ENCODE results near the gene PNMT.

The PNMT gene

DNA sequence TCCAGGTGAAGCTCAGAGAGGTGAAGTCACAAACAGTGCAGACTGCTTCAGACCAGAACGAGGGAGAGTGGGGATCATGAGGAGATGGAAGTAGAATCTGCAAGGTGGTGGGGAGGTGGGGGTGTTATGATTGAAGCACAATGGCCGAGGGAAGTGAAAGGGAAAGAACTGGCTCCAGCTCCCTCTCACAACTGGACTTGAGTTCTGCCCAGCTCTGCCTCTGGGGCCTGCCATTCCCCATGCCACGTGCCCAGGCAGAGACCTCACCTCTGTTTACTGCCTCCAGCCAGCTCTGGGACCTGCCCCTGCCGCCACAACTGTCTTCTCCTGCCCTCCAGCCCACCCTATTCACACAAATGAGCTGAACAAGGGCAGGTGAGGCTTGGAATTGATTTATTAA, 2.5 kb downstream of the PNMT start:
- DNase-seq = no peak

DNA sequence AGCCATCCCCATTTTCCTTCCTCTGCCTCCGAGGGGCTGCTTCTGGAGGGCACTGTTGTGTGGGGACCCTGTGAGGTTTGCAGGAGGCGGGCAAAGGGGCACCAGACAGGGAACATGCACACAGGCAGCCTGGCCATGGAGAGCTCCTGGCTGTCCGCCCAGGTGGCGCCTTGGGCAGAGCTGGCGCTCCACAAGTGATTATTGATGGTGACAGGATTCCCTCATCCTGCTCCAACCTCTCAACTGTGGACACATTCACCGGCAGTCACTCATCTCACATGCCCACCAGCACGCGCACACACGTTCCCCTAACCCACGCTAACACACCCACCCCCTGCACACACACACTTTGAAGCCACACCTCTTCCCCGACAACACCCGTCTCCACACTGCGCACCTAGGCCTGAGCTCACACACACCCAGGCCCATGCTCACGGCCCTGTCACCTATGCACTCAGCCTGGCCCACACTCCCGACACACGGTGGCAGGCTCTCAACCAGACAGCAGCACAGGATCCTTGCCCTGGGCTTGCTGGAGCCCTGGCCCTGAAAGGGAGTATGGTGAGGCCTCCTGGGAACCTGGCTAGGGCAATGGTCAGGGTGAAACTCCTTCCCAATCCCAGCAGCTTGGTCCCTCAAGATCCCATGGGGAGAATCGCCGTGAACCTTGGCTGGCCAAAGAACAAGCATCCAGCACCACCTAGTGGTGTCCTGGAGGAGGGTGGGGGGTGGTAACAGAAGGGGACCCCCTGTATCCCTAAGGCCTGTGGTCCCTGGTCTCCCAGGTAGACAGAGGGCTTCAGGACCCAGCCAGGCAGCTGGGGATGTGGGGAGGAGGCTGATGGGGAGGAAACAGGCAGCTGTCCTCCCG, 3.6 kb downstream of the PNMT start:
- DNase-seq = peak; percentile 69

DNA sequence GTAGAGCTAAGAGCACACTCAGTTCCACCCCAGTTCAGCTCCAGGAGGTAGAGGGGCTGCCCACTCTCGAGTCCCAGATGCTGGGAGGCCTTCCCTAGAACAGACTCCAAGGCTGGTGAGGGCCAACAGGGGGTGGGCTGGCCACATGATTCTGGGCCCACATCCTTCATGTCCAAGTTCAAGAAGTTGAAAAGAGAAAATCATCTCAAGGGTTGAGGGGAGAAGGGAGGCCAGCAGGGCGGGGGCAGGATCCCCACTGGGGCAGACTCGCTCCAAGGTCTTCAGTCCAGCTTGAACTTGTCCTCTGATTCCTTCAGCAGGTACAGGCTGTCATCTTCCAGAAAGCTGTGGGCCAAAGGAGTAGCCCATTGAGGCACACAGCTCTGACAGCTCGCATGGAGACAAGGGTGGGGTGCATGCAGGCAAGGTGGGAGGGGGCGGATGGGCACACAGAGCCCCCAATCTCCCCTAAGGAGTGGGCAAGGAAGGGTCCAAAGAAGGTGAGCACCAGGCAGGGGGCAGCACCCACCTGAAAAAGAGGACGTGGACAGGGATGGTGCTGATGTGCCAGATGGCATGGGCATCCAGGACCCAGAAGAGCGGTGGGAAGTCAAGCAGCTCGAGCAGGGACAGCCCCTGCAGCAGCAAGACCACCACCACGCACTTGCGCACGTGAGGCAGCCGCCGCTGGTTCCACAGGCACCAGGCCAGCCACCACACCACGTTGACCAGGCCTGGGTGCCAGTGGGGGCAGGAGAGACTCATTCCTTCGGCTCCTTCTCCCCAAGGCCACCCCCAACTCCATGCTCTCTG, 4.5 kb downstream of the PNMT start:
- no peak for DNase-seq

DNA sequence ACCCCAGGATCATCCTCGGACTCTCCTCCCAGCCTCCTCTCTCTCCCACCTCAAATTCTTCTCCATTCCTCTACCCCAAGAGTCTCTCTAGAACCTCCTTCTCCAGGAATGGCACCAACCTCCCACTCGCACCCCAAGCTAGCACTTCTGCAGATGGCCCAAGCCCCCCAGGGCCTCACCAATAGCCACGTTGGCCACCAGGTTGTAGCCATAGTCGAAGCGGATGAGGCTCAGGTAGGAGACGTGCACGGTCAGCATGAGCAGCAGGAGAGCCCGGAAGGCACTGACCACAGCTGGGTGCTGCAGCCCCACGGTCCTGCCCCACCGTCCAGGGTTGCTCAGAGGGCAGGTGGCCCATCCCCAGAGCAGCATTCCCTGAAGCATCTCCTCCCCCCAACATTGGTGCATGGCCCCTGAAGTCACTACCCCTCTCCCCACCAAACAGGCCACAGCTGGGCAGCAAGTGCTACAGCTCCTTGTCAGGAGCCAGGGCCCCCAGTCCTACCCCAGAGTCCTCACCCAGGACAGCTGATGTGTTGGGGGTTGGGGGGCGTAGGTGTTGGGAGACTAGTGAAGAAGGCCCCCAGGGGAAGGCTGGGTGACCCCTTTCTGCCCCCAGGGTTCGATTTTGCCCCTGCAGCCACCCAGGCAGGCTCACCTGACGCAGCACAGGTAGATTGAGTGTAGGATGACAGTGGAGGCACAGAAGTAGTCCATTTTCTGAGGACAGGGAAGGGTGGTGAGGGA, 5.3 kb downstream of the PNMT start:
- DNase-seq = no peak

DNA sequence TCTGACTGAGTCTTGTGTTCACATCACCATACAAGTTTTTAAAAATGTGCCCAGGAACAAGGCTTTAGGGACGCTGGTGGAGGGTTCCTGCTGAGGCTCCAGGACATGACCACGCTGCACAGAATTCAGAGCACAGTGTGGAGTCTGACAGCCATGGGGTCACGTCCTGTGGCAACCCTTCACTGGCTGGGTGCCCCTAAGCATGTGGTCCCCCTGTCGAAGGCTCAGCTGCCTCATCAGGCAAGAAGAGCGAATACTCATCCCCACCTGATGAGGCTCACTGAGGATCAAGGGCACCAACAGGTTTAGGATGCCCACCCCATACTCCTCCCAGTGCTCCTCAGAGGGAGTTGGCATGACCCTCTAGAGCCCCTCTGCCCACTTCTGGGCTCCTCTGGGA, 5.9 kb downstream of the PNMT start:
- no peak for DNase-seq

DNA sequence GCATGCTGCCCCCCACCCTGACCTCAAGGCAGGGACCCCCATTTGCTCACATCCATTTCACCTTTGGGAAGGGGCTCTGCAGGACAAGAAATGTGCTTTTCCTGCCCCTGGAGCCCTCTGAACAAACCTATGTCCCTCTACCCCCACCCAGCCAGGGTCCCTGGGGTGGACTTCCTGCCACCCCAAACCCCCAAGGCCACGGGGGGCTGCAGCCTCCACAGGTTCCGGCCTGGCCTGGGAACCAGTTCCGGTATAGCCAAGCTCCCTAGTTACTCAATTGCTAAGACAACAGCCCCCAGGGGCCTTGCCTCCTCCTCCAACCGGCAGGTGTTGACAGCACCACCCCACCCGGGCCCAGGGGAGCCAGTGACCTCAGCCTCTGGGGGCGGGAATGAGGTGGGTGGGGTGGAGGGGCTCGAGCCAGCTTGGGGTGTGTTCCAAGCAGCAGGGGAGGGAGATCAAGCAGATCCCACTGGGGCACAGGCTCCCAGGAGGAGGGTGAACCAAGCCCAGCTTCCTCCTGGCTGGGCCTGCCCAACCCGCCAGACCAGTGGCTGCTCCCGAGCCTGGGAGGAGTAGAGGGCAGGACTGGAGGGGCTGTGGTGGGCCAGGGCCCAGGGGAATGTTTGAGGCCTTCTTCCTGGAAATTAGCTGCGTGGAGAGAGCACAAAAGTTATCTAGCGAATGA, 6.6 kb downstream of the PNMT start:
- DNase-seq = peak; percentile 13

DNA sequence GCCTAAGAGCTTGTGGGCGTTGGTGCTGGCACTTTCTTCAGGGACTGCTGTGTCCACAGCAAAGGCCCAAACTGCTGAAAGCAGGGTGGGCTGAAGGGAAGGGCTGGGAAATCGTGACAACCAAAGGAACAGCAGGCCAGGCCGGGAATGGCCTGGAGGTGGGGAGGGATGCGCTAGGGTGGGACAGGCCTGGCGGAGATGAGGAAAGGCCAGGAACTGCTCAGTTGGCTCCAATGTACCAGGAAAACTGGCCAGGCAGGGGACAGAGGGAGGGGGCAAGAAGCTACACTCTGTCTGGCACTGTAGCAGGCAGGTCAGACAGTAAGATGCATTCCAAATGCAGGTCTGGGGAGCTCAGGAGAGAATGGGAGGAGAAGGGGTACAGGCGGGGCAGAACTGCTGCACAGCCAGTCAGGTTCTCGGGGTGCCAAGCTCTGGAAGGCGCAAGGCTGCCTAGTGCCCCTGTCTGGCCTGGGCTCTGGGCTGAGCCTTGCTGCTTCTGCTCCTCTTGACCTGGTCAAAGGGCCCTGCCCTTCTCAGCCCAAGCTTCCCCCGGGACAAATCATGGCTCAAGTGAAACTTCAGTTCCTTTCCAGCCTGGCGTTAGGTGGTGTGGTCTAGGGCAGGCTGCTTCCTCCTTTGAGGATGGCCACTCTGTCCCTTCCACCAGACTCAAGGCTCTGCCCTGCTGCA, 7.3 kb downstream of the PNMT start:
- no peak for DNase-seq

DNA sequence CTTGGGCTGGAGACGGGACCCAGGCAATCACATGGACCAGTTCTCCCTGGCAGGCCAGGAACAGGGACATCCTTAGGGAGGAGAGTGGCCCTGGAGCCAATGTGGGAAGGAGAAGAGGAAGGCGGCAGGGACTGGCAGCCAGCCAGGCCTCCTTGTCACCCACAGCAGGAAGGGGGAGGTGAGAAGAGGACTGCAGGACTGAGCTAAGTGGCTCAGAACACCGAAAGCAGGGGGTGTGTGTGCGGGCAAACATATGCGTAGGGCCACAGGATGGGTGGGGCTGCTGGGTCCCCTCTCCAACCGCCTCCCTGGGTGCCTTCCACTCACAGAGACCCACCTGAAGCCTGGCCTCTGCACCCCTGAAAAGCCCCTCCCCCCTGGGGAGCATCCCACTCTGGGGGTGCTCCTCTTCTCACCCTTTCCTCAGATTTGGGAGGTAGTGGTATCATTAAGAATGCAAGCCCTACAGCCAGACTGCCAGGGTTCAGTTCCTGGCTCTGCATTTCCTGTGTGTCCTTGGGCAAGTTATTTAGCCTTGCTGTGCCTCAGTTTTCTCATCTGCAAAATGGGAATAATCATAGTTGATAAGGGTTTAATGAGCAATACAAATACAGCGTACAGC, 8.1 kb downstream of the PNMT start:
- DNase-seq = peak; percentile 70

DNA sequence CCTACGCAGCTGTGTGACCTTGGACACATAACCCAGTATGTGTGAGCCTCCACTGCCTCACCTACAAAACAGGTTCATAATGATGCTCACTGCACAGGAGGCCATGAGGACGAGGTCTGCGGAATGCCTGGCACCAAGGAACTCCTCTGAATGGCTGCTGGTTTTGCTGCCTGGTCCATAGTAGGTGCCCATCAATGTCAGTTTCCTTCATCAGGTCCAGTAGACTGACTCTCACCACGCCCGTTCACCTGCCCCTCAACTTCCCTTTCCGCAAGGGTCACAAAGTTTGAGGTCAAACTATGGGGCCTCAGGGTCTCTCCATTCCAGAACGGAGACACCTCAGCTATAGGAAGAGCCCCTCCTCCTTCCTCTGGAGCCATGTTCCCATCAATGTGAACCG, 8.8 kb downstream of the PNMT start:
- no peak for DNase-seq

DNA sequence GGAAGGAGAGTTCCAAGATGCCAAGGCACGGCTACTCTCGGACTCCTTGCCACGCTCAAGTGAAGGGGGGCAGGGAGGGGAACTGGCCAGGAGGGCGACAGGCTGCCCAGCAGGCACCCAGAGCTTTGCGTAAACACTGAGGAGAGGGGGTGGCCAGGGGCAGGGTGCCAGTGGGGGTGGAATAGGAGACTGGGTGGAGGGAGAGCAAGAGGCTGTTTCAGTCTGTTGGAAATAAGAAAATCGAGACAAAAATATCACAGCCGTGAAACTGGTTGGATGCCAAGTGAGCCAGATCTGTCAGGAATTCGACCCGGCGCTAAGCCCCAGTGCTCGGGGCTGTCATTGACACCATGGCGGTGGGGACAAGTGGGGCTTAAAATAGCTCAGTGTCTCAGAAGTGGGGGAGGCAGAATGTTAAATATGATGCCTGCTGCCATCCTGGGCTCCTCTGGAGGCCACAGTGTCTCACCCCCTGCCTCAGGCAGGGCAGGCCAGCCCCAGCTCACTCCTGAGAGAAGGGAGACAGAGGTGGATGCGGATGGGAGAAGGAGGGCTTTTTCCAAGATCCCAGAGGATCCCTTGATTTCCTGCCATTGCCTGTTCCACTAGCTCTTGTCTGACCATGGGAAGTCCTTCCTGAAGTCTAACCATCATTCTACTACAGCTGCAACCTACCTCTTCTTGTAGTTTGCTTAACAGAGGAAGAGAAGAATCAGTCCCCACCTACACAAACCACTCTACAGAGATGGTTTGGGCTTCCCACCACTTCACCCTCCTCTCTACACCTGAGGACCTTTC, 9.5 kb downstream of the PNMT start:
- DNase-seq = peak; percentile 34

DNA sequence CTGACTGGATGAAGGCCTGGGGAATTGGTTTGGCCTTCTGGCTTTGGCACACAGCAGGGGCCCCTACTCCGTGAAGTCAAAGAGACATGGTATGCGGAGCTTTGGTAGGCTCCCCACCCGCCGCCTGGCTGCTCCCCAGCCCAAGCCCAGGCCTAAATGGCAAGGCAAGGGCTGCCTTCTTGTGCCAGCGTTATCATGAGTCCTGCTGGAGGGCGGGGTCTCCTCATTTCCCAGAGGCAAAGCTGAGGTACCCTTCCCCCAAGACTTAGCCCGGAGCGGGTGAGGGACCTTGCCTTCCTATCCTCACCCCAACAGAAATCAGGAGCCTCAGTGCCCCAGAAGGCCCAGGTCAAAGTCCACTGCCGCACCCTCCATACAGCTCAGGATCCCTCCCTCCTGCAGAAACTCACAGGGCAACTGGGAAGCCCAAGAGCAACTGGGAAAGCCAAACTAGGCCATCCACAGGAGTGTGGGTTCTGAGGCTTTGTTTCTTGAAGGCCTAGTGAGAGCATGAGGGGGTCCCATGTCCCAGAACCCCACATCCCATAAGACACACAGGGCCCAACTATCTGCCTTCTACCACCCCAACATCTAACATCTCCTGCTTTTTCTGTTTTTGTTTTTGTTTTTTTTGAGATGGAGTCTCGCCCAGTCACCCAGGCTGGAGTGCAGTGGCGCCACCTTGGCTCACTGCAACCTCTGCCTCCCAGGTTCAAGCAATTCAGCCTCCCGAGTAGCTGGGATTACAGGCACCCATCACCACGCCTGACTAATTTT, 10.3 kb downstream of the PNMT start:
- no peak for DNase-seq

DNA sequence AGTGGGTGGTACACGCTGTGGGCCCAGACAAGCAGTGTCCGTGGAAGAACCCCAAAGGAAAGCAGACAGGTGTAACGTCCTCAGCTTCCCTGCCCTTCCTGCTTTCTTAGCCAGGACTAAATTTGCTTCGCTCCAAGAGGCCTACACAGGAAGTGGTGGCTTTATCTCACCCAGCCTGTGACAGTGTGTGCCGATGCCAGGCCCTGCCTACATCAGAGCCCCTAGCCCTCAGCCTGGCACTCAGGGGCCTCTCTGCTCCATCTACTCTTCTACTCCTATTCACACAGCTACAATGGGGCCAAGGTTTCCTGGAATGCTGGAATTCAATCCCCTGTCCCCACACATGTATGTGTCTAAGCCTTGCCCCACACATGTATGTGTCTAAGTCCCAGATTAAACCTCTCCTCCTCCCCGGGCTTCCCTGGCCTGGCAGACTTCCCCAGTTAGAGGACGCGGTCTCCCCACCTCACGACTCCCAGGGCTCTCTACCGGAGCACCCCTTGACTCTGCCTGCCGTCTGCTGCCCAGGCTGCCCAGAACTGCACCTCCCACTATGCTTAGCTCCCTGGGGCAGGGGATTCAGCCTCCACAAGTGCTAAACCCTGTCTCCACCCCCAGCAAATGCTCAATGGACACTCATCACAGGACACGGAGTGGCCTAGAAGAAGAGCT, 11.4 kb downstream of the PNMT start:
- DNase-seq = no peak

DNA sequence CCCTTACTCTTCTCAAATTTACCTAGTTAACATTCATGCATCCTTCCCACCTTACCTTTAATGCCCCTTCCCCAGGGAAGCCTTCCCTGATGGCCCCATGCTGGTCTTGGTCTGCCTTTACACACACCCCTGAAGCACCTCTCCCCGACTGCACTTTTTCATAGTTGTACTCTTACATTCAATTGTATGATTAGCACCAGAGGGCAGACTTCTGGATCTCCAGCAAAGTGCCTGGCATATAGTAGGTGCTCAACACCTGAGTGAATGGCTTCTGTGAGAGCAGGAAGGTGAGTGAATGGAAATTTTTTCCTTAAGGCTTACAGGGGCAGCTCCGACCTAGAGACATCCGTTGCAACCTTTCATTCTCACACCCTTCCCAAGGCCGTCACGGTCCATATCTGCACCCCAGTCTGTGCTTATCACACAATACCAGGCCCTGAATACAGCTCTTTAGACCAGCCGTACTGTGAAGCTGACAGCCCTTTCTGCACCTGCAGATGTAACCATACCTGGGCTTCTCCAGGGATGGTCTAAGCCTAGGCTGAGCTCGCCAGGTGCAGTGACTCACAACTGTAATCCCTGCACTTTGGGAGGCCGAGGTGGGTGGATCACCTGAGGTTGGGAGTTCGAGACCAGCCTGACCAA, 15.2 kb downstream of the PNMT start:
- DNase-seq = no peak

DNA sequence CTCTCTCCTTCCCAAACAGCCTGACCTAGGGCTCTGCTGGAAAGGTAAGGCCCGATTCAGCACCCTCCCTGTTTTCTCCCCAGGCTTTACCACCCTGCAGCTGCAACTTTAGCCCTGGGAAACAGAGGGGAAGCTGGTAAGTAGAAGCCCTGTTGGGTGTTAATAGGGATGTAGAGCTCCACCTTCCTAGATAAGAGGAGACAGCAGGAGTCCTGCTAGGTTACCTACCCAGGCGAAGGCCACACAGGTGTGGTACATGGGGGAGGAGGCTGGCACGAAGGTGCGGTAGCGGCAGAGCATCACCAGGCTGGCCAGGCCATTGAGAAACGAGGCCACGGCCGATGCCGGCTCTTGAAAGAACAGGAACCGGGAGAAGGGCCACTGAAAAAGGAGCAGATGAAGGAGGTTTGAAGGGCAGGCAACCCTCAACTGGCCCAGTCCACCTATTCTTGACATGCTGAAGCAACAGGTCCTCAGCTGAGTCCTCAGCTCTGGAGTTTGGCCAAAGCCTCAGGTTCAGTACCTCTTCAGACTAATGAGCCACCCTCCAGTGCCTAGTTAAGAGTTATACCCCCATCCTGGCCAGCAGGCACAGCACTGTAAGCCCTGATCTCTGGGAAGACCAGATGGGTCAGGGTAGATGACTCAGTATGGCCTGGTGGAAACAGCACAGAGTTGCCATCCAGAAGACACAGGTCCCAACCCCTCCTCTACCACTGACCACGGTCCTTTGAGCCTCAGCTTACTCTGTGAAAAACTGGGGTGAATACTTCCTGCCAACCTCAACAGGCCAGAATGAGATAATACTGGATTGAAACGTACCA, 16.3 kb downstream of the PNMT start:
- DNase-seq = no peak

DNA sequence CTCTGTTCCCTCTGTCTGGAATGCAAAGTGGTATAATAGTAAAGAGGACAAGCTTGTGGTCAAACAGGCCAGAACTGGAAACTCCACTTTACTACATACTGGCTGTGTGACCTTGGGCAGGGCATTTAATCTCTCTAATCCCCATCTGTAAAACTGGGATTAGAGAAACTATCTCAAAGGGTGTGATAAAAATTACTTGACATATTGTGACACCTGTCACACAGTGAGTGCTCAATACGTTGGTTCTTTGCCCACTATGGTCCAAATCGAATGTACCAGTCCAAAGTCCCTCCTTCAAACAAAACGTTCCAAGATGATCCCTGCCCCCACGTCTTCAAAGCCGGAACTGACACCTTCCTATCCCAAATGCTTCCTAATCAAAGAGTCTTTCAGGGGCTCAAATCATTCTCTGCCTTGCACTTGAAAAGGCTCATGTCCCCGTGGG, 18.9 kb downstream of the PNMT start:
- DNase-seq = peak; percentile 57

DNA sequence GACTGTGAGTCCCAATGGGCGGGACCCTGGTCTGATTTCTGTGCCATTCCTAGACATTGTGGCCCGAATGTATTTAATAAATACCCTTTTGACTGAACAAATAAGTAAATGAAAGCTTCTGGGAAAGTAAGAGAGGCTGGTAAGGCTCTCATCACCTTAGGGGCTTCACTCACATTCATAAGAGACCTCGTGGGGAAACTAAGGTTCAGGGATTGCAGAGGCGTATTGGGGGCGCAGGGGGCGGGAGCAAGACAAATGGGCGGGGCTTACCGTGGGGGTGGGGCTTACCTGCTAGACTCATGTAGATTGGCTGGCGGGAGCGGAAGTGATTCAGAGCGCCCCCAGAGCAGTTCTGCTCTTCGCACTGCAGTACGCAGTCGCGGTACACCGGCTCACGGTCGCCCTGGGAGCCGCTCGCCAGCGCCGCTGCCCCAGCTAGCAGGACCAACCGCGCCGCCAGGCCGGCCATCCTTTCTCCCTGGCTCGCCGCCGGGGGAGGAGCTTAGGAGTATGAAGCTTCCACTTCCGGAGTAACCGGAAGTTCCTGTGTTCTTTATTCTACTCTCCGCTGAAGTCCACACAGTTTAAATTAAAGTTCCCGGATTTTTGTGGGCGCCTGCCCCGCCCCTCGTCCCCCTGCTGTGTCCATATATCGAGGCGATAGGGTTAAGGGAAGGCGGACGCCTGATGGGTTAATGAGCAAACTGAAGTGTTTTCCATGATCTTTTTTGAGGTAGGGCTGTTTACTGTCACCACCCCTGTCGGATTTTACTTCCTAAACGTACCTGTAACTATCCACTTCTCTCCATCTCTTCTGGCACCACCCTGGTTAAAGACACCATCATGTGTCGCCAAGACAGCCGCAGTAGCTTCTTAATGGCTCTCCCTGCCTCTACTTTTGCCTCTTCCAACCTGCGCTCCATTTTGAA, 19.6 kb downstream of the PNMT start, which contains the start of gene PGAP3:
TSS of gene PGAP3 (minus strand) at position 512 of the 929 bp plus-strand sequence. CDS start at position 469, 43 bp downstream.
- peak; percentile 94 for DNase-seq

DNA sequence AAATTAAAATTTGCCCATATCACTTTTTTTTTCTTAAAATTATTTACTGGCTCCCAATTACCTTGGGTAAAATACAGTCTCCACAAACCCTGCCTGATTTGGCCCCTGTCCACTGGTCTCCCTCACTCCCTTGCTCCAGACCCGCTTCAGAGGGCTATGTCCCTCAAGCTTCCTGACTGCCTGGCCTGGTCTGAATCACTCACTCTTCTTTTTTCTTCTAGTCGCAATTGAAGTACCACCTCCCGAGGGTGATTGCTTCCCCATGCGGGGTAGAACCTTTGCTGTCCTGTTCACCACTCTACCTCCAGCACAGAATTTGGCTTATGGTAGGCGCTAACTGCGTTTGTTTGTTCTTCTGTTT, 20.2 kb downstream of the PNMT start:
- DNase-seq = peak; percentile 32
